ENCODE measurements around the gene MINPP1.
A peak's percentile ranks its signal among the peaks of the same experiment; 100 is the strongest.

GRCh38 chr10:87504640-87505365 is at the start of gene MINPP1:
- TF ChIP-seq CTCF (IDR thresholded peaks at IDR 0.05): no peak
- peak; percentile 75 for TF ChIP-seq POLR2AphosphoS5 (IDR thresholded peaks at IDR 0.05)
- no peak for TF ChIP-seq EP300 (IDR thresholded peaks at IDR 0.05)
- peak; percentile 50 to 56 for TF ChIP-seq POLR2A (IDR thresholded peaks at IDR 0.05)

All from gastroesophageal sphincter (tissue), 3 donors.